ENCODE data around the gene ITGB1BP1. TPM values are rescaled to one million over a fixed set of nuclear protein-coding genes. Genes with fewer than 3 reads are reported as not detected.

The ITGB1BP1 gene
- total and polyA plus RNA-seq, 8 donors, result 20.1 to 117 (median 53.5) TPM

GRCh38 chr2:9424447-9425164 is 1.3 kb upstream of the ITGB1BP1 start:
- H3K27ac ChIP-seq, result peak overlapping the region in 4 of 5 donors; percentile 87 to 95 (median 93)
- intact Hi-C loops (cut with DNase I; ENCODE audit: low total_unique reads), result no loop called here
- TF ChIP-seq POLR2A (IDR thresholded peaks at IDR 0.05) (no peak), EP300 (IDR thresholded peaks at IDR 0.05) (no peak), POLR2AphosphoS5 (IDR thresholded peaks at IDR 0.05) (no peak), CTCF (IDR thresholded peaks at IDR 0.05) (no peak)

GRCh38 chr2:9423922-9424272 is 569 bp upstream of the ITGB1BP1 start:
- peaks cover 0 to 5% (median 3%) of the 10 kb centered on the region in 4 donors for H3K36me3 ChIP-seq
- H3K4me3 ChIP-seq, result peak overlapping the region; percentile 72 to 86 (median 80)
- no peak for DNase-seq
- WGBS, 5 donors, result 0 to 1% (median 0%) methylated on average over 21 of the region's 21 CpGs
- H3K4me1 ChIP-seq, result peaks cover 22 to 51% (median 33%) of the 10 kb centered on the region in 4 donors
- intact Hi-C loops (cut with DNase I; ENCODE audit: low total_unique reads), result no loop called here
- TF ChIP-seq POLR2AphosphoS5 (IDR thresholded peaks at IDR 0.05) (no peak), CTCF (IDR thresholded peaks at IDR 0.05) (no peak), POLR2A (IDR thresholded peaks at IDR 0.05) (no peak)
- peak overlapping the region; percentile 87 to 96 (median 95) for H3K27ac ChIP-seq
- H3K27me3 ChIP-seq, result no peaks in the 10 kb centered on the region
- H3K9me3 ChIP-seq, result no peaks in the 10 kb centered on the region

More at GRCh38 chr2:9424447-9425164, 1.3 kb upstream of the ITGB1BP1 start:
- H3K9me3 ChIP-seq, result no peaks in the 10 kb centered on the region
- no peaks in the 10 kb centered on the region for H3K27me3 ChIP-seq
- H3K4me3 ChIP-seq, result peak overlapping the region; percentile 72 to 86 (median 80)
- H3K4me1 ChIP-seq, result peaks cover 22 to 48% (median 33%) of the 10 kb centered on the region in 4 donors
- no peak for DNase-seq
- peaks cover 0 to 12% (median 10%) of the 10 kb centered on the region in 4 donors for H3K36me3 ChIP-seq
- WGBS, 5 donors, result 36 to 57% (median 42%) methylated on average over 11 of the region's 11 CpGs

- Histone ChIP-seq H3K4me1 (peaks cover 22 to 51% (median 33%) of the 10 kb centered on the region in 4 donors), H3K27ac (peak overlapping the region; percentile 87 to 96 (median 95)), H3K27me3 (no peaks in the 10 kb centered on the region), H3K36me3 (peaks cover 0 to 8% (median 7%) of the 10 kb centered on the region in 4 donors), H3K4me3 (peak overlapping the region; percentile 72 to 86 (median 80)), H3K9me3 (no peaks in the 10 kb centered on the region)
- 2 to 14% (median 4%) methylated on average over 24 to 42 of the region's 42 CpGs for WGBS, 5 donors
- intact Hi-C loops (cut with DNase I; ENCODE audit: low total_unique reads), result no loop called here
- no peak for TF ChIP-seq POLR2A (IDR thresholded peaks at IDR 0.05)
- TF ChIP-seq POLR2AphosphoS5 (IDR thresholded peaks at IDR 0.05), result no peak
- TF ChIP-seq CTCF (IDR thresholded peaks at IDR 0.05), result no peak
- TF ChIP-seq EP300 (IDR thresholded peaks at IDR 0.05), result no peak
- peak; percentile 41 to 62 for DNase-seq
Measured at GRCh38 chr2:9422321-9423099, 818 bp downstream of the ITGB1BP1 start.

- WGBS, 5 donors, result 85 to 89% (median 86%) methylated on average over 10 of the region's 10 CpGs
- intact Hi-C loops (cut with DNase I; ENCODE audit: low total_unique reads), result no loop called here
- Histone ChIP-seq H3K4me3 (no peak overlapping the region), H3K27me3 (no peaks in the 10 kb centered on the region), H3K27ac (no peak overlapping the region), H3K4me1 (peaks cover 22 to 50% (median 33%) of the 10 kb centered on the region in 4 donors), H3K9me3 (no peaks in the 10 kb centered on the region), H3K36me3 (peaks cover 0 to 29% (median 27%) of the 10 kb centered on the region in 4 donors)
- no peak for TF ChIP-seq EP300 (IDR thresholded peaks at IDR 0.05)
- no peak for TF ChIP-seq POLR2AphosphoS5 (IDR thresholded peaks at IDR 0.05)
- TF ChIP-seq POLR2A (IDR thresholded peaks at IDR 0.05), result no peak
- TF ChIP-seq CTCF (IDR thresholded peaks at IDR 0.05), result no peak
- DNase-seq, result no peak
Measured at GRCh38 chr2:9420495-9420894, 2.8 kb downstream of the ITGB1BP1 start.

Measured in stomach (tissue), 9 donors.